Panc1 (cell line): ENCODE measurements around the gene BSND.

Source experiments
- CTCF ChIP-seq: fragments of 450-650 bp; IDR thresholded peaks from 2 replicates; pipeline ENCODE4 v1.5.1; 2017; ENCODE audit warnings: mild to moderate bottlenecking
- POLR2AphosphoS5 ChIP-seq: IDR thresholded peaks from 2 replicates; pipeline ENCODE4 v1.6.1; 2012; ENCODE audit warnings: mild to moderate bottlenecking, low read depth, low read length, moderate library complexity
- REST ChIP-seq, 2 experiments: IDR thresholded peaks; 2 replicates each; pipeline ENCODE4 v1.6.1; 2011 to 2012; ENCODE audit warnings: low read depth in 2 of 2, control low read depth in 1 of 2, low read length in 1 of 2, mild to moderate bottlenecking in 1 of 2, moderate library complexity in 1 of 2; ENCODE audit not compliant: insufficient read depth in 1 of 2
- SIN3A ChIP-seq: IDR thresholded peaks from 2 replicates; pipeline ENCODE4 v1.6.1; 2012; ENCODE audit warnings: low read depth, mild to moderate bottlenecking, low read length, moderate library complexity, borderline replicate concordance; ENCODE audit not compliant: insufficient read depth

- TF ChIP-seq CTCF (no peak), POLR2AphosphoS5 (no peak), REST (IDR thresholded peaks at IDR 0.05; ENCODE audit: insufficient read depth in 1 of 2, low read depth in 2 of 2, low read length in 1 of 2) (no peak), SIN3A (no peak)
Measured at GRCh38 chr1:54956726-54957125, 42.0 kb upstream of the BSND start.
